ENCODE results near the gene SLC28A3.

SLC28A3 gene

GRCh38 chr9:84343111-84343521 is 2.6 kb upstream of the SLC28A3 start:
- TF ChIP-seq CTCF (IDR thresholded peaks at IDR 0.05; ENCODE audit: low read depth, low read length, missing control alignments), result no peak
- in situ Hi-C loops (cut with HindIII; ENCODE audit: low sequenced_read_pairs), result no loop called here
- DNase-seq (ENCODE audit: low read depth), result no peak
- no peak overlapping the region for H3K4me3 ChIP-seq (ENCODE audit: low read depth, low read length)

- H3K4me3 ChIP-seq (ENCODE audit: low read depth, low read length), result no peak overlapping the region
- TF ChIP-seq CTCF (IDR thresholded peaks at IDR 0.05; ENCODE audit: low read depth, low read length, missing control alignments), result no peak
- DNase-seq (ENCODE audit: low read depth), result no peak
- in situ Hi-C loops (cut with HindIII; ENCODE audit: low sequenced_read_pairs), result no loop called here
Observed at GRCh38 chr9:84339962-84340361, 596 bp downstream of the SLC28A3 start.

GRCh38 chr9:84339503-84339902 is 1.1 kb downstream of the SLC28A3 start:
- DNase-seq (ENCODE audit: low read depth), result no peak
- no peak overlapping the region for H3K4me3 ChIP-seq (ENCODE audit: low read depth, low read length)
- in situ Hi-C loops (cut with HindIII; ENCODE audit: low sequenced_read_pairs), result no loop called here
- TF ChIP-seq CTCF (IDR thresholded peaks at IDR 0.05; ENCODE audit: low read depth, low read length, missing control alignments), result no peak

GRCh38 chr9:84338792-84339191 is 1.8 kb downstream of the SLC28A3 start:
- DNase-seq (ENCODE audit: low read depth), result no peak
- in situ Hi-C loops (cut with HindIII; ENCODE audit: low sequenced_read_pairs), result no loop called here
- H3K4me3 ChIP-seq (ENCODE audit: low read depth, low read length), result no peak overlapping the region
- TF ChIP-seq CTCF (IDR thresholded peaks at IDR 0.05; ENCODE audit: low read depth, low read length, missing control alignments), result no peak

- in situ Hi-C loops (cut with HindIII; ENCODE audit: low sequenced_read_pairs), result no loop called here
- DNase-seq (ENCODE audit: low read depth), result no peak
- TF ChIP-seq CTCF (IDR thresholded peaks at IDR 0.05; ENCODE audit: low read depth, low read length, missing control alignments), result no peak
- H3K4me3 ChIP-seq (ENCODE audit: low read depth, low read length), result no peak overlapping the region
Observed at GRCh38 chr9:84337252-84337651, 3.3 kb downstream of the SLC28A3 start.

GRCh38 chr9:84331119-84331809 is 9.3 kb downstream of the SLC28A3 start:
- no peak overlapping the region for H3K4me3 ChIP-seq (ENCODE audit: low read depth, low read length)
- in situ Hi-C loops (cut with HindIII; ENCODE audit: low sequenced_read_pairs), result no loop called here
- DNase-seq (ENCODE audit: low read depth), result no peak
- TF ChIP-seq CTCF (IDR thresholded peaks at IDR 0.05; ENCODE audit: low read depth, low read length, missing control alignments), result no peak
